Mesenchymal stem cell (in vitro differentiated cells and primary cell): Measurements from ENCODE around the gene CDKN2B.

ENCODE experiments used
- DNase-seq: peaks from one replicate; pipeline ENCODE4 v3.0.0-alpha.2; 2013
- H2AFZ ChIP-seq: one replicate; pipeline ENCODE4 v1.6.1; 2013; ENCODE audit warnings: low read depth, mild to moderate bottlenecking, control low read depth, inconsistent platforms, low read length, moderate library complexity
- H2AK5ac ChIP-seq: 2 replicates; pipeline ENCODE4 v1.6.1; 2013; ENCODE audit warnings: low read length, moderate library complexity, mild to moderate bottlenecking, inconsistent platforms; ENCODE audit not compliant: severe bottlenecking
- H2BK120ac ChIP-seq: one replicate; pipeline ENCODE4 v1.6.1; 2013; ENCODE audit warnings: low read depth, mild to moderate bottlenecking, inconsistent platforms, low read length, moderate library complexity
- H2BK12ac ChIP-seq, 2 experiments: one replicate each; pipeline ENCODE4 v1.6.1; 2013; ENCODE audit warnings: inconsistent platforms in 2 of 2, low read length in 2 of 2, mild to moderate bottlenecking in 2 of 2, moderate library complexity in 2 of 2, control low read depth in 1 of 2
- H2BK15ac ChIP-seq: one replicate; pipeline ENCODE4 v1.6.1; 2013; ENCODE audit warnings: mild to moderate bottlenecking, low read depth, inconsistent platforms; ENCODE audit not compliant: poor library complexity, severe bottlenecking
- H2BK5ac ChIP-seq: 2 replicates; pipeline ENCODE4 v1.6.1; 2013; ENCODE audit warnings: low read depth, mild to moderate bottlenecking, low read length, control low read depth, inconsistent platforms; ENCODE audit not compliant: poor library complexity, severe bottlenecking
- H3K14ac ChIP-seq, 2 experiments: one replicate each; pipeline ENCODE4 v1.6.1; 2013; ENCODE audit warnings: inconsistent platforms in 2 of 2, low read length in 2 of 2, control low read depth in 1 of 2, mild to moderate bottlenecking in 1 of 2, moderate library complexity in 1 of 2
- H3K18ac ChIP-seq, 2 experiments: one replicate each; pipeline ENCODE4 v1.6.1; 2013; ENCODE audit warnings: inconsistent platforms in 2 of 2, low read length in 2 of 2, control low read depth in 1 of 2, low read depth in 1 of 2, mild to moderate bottlenecking in 1 of 2
- H3K23ac ChIP-seq, 2 experiments: one replicate each; pipeline ENCODE4 v1.6.1; 2013; ENCODE audit warnings: inconsistent platforms in 2 of 2, low read length in 2 of 2, mild to moderate bottlenecking in 2 of 2, moderate library complexity in 2 of 2, control low read depth in 1 of 2
- H3K27ac ChIP-seq: 2 replicates; pipeline ENCODE4 v1.5.1; 2013; ENCODE audit warnings: mild to moderate bottlenecking, moderate library complexity, low read length, control low read depth, inconsistent platforms; ENCODE audit not compliant: poor library complexity, severe bottlenecking
- H3K27me3 ChIP-seq, 2 experiments: 2 replicates each; pipeline versions ENCODE4 v1.6.1 to v1.7.0; 2013; ENCODE audit warnings: low read length in 2 of 2, mild to moderate bottlenecking in 2 of 2, moderate library complexity in 2 of 2, control low read depth in 1 of 2, inconsistent platforms in 1 of 2; ENCODE audit not compliant: control insufficient read depth in 1 of 2, insufficient read depth in 1 of 2
- H3K36me3 ChIP-seq, 2 experiments: 2 replicates each; pipeline versions ENCODE4 v1.6.1 to v1.7.0; 2013; ENCODE audit warnings: low read length in 2 of 2, control low read depth in 1 of 2, inconsistent platforms in 1 of 2, low read depth in 1 of 2, mild to moderate bottlenecking in 1 of 2; ENCODE audit not compliant: insufficient read depth in 2 of 2, control insufficient read depth in 1 of 2
- H3K4ac ChIP-seq, 2 experiments: one replicate each; pipeline ENCODE4 v1.6.1; 2013; ENCODE audit warnings: inconsistent platforms in 2 of 2, low read length in 2 of 2, mild to moderate bottlenecking in 2 of 2, moderate library complexity in 2 of 2, control low read depth in 1 of 2, low read depth in 1 of 2
- H3K4me1 ChIP-seq: 2 replicates; pipeline ENCODE4 v1.6.1; 2013; ENCODE audit warnings: low read depth, low read length, control low read depth; ENCODE audit not compliant: control insufficient read depth, insufficient read depth
- H3K4me2 ChIP-seq: 2 replicates; pipeline ENCODE4 v1.6.1; 2013; ENCODE audit warnings: low read length, mild to moderate bottlenecking, inconsistent platforms; ENCODE audit not compliant: poor library complexity, severe bottlenecking
- H3K4me3 ChIP-seq, 2 experiments: 2 replicates each; pipeline versions ENCODE4 v1.5.1 to v1.7.0; 2013; ENCODE audit warnings: low read length in 2 of 2, mild to moderate bottlenecking in 2 of 2, control low read depth in 1 of 2, low read depth in 1 of 2; ENCODE audit not compliant: insufficient read depth in 1 of 2
- H3K79me1 ChIP-seq: replicated peaks from 2 replicates; pipeline ENCODE4 v1.6.1; 2013; ENCODE audit warnings: mild to moderate bottlenecking, control low read depth, low read length, inconsistent platforms; ENCODE audit not compliant: poor library complexity, severe bottlenecking
- H3K9ac ChIP-seq: 2 replicates; pipeline ENCODE4 v1.7.0; 2013; ENCODE audit warnings: mild to moderate bottlenecking, low read length, moderate library complexity
- H3K9me3 ChIP-seq: 2 replicates; pipeline ENCODE4 v1.7.0; 2013; ENCODE audit warnings: mild to moderate bottlenecking, low read length; ENCODE audit not compliant: control insufficient read depth
- H4K8ac ChIP-seq: one replicate; pipeline ENCODE4 v1.6.1; 2013; ENCODE audit warnings: inconsistent platforms, mild to moderate bottlenecking, low read length, moderate library complexity
- H4K91ac ChIP-seq: one replicate; pipeline ENCODE4 v1.6.1; 2013; ENCODE audit warnings: mild to moderate bottlenecking, low read length, inconsistent platforms
- WGBS: methylation state at CpG from one replicate; pipeline ENCODE4 v1.1.7; 2013; ENCODE audit warnings: mixed read lengths; 5-methylcytosine and 5-hydroxymethylcytosine counted together

CDKN2B gene

DNA sequence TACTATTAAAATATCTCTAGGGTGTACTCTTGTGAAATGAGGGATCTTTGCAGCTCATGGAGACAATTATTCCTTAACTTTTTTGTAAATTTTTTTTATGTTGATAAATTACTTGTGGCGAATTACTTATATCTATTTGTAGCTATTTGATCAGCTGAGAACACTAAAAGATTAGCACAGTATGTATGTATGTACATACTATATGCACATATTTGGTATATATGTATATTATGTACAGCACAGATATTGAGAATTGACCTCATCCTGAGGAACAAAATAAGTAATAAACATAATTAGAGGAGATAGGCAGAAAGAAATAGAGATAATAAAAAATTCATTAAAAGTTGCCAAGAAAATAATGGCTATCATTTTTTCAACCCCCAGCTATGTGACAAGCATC is 26.7 kb downstream of the CDKN2B start:
- Histone ChIP-seq H2BK120ac (no peak overlapping the region), H2AK5ac (no peak overlapping the region), H3K18ac (no peak overlapping the region), H3K4me1 (no peaks in the 10 kb centered on the region), H3K4me2 (no peak overlapping the region), H2BK12ac (no peak overlapping the region), H4K91ac (no peak overlapping the region), H3K4ac (no peak overlapping the region), H3K14ac (no peak overlapping the region), H2BK15ac (no peak overlapping the region), H3K4me3 (no peak overlapping the region), H3K9ac (no peak overlapping the region), H3K36me3 (no peaks in the 10 kb centered on the region), H3K9me3 (no peaks in the 10 kb centered on the region), H3K27me3 (peaks cover 1 to 25% of the 10 kb centered on the region in 2 experiments), H2BK5ac (no peak overlapping the region), H3K79me1 (peaks cover 5% of the 10 kb centered on the region), H4K8ac (no peak overlapping the region), H3K27ac (no peak overlapping the region), H3K23ac (no peak overlapping the region), H2AFZ (no peak overlapping the region)
- no peak for DNase-seq
- WGBS, result no CpG with 5 or more reads among the region's 1 CpG

DNA sequence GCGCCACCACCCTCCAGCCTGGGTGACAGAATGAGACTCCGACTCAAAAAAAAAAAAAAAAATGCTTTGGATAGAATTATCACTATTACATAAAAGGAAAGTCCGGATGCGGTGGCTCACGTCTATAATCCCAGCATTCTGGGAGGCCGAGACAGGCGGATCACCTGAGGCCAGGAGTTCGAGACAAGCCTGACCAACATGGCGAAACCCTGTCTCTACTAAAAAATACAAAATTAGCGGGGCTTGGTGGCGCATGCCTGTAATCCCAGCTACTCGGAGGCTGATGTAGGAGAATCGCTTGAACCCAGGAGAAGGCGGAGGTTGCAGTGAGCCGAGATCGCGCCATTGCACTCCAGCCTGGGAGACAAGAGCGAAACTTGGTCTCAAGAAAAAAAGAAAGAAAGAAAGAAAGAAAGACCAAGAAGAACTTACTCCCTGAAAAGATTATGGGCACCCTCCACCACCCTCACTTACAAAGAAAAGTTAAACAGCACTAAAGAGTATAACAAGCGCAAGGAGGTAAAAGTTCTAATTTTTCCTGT is 32.7 kb downstream of the CDKN2B start:
- H4K8ac ChIP-seq, result no peak overlapping the region
- WGBS, result 31% methylated on average over 13 of the region's 19 CpGs
- H3K36me3 ChIP-seq, result no peaks in the 10 kb centered on the region

DNA sequence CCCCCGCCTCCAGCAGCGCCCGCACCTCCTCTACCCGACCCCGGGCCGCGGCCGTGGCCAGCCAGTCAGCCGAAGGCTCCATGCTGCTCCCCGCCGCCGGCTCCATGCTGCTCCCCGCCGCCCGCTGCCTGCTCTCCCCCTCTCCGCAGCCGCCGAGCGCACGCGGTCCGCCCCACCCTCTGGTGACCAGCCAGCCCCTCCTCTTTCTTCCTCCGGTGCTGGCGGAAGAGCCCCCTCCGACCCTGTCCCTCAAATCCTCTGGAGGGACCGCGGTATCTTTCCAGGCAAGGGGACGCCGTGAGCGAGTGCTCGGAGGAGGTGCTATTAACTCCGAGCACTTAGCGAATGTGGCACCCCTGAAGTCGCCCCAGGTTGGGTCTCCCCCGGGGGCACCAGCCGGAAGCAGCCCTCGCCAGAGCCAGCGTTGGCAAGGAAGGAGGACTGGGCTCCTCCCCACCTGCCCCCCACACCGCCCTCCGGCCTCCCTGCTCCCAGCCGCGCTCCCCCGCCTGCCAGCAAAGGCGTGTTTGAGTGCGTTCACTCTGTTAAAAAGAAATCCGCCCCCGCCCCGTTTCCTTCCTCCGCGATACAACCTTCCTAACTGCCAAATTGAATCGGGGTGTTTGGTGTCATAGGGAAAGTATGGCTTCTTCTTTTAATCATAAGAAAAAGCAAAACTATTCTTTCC is 34.2 kb downstream of the CDKN2B start:
- peak; percentile 58 for DNase-seq
- Histone ChIP-seq H4K8ac (peak overlapping the region; percentile 24), H3K27ac (peak overlapping the region; percentile 50)

More for the DNA sequence above, 32.7 kb downstream of the CDKN2B start:
- H2AFZ ChIP-seq, result no peak overlapping the region
- peaks cover 7% of the 10 kb centered on the region for H3K4me1 ChIP-seq
- no peak overlapping the region for H3K23ac ChIP-seq
- H2BK120ac ChIP-seq, result no peak overlapping the region
- peaks cover 11 to 85% of the 10 kb centered on the region in 2 experiments for H3K27me3 ChIP-seq
- no peak overlapping the region for H3K18ac ChIP-seq
- H2BK12ac ChIP-seq, result no peak overlapping the region
- H2AK5ac ChIP-seq, result no peak overlapping the region
- H2BK15ac ChIP-seq, result no peak overlapping the region
- no peak overlapping the region for H3K9ac ChIP-seq
- H2BK5ac ChIP-seq, result no peak overlapping the region
- no peak overlapping the region for H3K4me2 ChIP-seq
- no peak overlapping the region for H3K4ac ChIP-seq
- H3K27ac ChIP-seq, result no peak overlapping the region
- DNase-seq, result no peak
- no peak overlapping the region for H4K91ac ChIP-seq
- peak overlapping the region in 1 of 2 experiments; percentile 32 for H3K4me3 ChIP-seq
- H3K9me3 ChIP-seq, result no peaks in the 10 kb centered on the region
- H3K79me1 ChIP-seq, result peaks cover 3% of the 10 kb centered on the region
- no peak overlapping the region for H3K14ac ChIP-seq

DNA sequence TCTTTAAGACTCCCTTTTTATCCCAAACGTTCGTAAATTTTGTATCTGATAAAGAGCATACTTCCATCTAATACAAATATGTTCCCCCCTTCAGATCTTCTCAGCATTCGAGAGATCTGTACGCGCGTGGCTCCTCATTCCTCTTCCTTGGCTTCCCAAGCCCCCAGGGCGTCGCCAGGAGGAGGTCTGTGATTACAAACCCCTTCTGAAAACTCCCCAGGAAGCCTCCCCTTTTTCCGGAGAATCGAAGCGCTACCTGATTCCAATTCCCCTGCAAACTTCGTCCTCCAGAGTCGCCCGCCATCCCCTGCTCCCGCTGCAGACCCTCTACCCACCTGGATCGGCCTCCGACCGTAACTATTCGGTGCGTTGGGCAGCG is 34.8 kb downstream of the CDKN2B start:
- H2BK5ac ChIP-seq, result no peak overlapping the region
- no peak overlapping the region for H2AFZ ChIP-seq
- H3K36me3 ChIP-seq, result peaks cover 6 to 16% of the 10 kb centered on the region in 2 experiments
- H4K91ac ChIP-seq, result no peak overlapping the region
- H3K9me3 ChIP-seq, result no peaks in the 10 kb centered on the region
- H3K27ac ChIP-seq, result no peak overlapping the region
- H3K18ac ChIP-seq, result peak overlapping the region in 1 of 2 experiments; percentile 28
- peak overlapping the region; percentile 64 to 75 for H3K14ac ChIP-seq
- peaks cover 26 to 99% of the 10 kb centered on the region in 2 experiments for H3K27me3 ChIP-seq
- peak overlapping the region in 1 of 2 experiments; percentile 50 for H3K4ac ChIP-seq
- H2BK12ac ChIP-seq, result no peak overlapping the region
- H3K4me3 ChIP-seq, result peak overlapping the region; percentile 69 to 85
- no peak for DNase-seq
- peak overlapping the region; percentile 98 for H2BK15ac ChIP-seq
- H3K4me2 ChIP-seq, result peak overlapping the region; percentile 87
- H2AK5ac ChIP-seq, result no peak overlapping the region
- no peak overlapping the region for H4K8ac ChIP-seq
- peaks cover 11% of the 10 kb centered on the region for H3K4me1 ChIP-seq
- H3K79me1 ChIP-seq, result peaks cover 13% of the 10 kb centered on the region
- peak overlapping the region in 1 of 2 experiments; percentile 77 for H3K23ac ChIP-seq
- 2% methylated on average over 21 of the region's 21 CpGs for WGBS
- peak overlapping the region; percentile 80 for H3K9ac ChIP-seq
- no peak overlapping the region for H2BK120ac ChIP-seq

More for the DNA sequence above, 34.2 kb downstream of the CDKN2B start:
- Histone ChIP-seq H3K18ac (peak overlapping the region; percentile 4 to 28), H3K4me3 (peak overlapping the region; percentile 69 to 85), H3K23ac (peak overlapping the region; percentile 69 to 77), H3K36me3 (peaks cover 6 to 12% of the 10 kb centered on the region in 2 experiments), H3K79me1 (peaks cover 14% of the 10 kb centered on the region), H2AK5ac (no peak overlapping the region), H4K91ac (no peak overlapping the region), H3K27me3 (peaks cover 21 to 99% of the 10 kb centered on the region in 2 experiments), H2AFZ (no peak overlapping the region), H2BK5ac (no peak overlapping the region), H2BK12ac (peak overlapping the region in 1 of 2 experiments; percentile 3), H3K9me3 (no peaks in the 10 kb centered on the region), H3K4me2 (peak overlapping the region; percentile 87), H3K9ac (peak overlapping the region; percentile 80), H3K4me1 (peaks cover 11% of the 10 kb centered on the region), H2BK120ac (no peak overlapping the region), H3K4ac (peak overlapping the region in 1 of 2 experiments; percentile 50), H2BK15ac (peak overlapping the region; percentile 98), H3K14ac (peak overlapping the region; percentile 64 to 75)
- WGBS, result under 1% methylated on average over 40 of the region's 51 CpGs
